ENCODE data around the gene COL9A3. TPM values are rescaled to one million over a fixed set of nuclear protein-coding genes. Genes with fewer than 3 reads are reported as not detected.

The COL9A3 gene
- total RNA-seq, 4 donors from 2014 or later, result 6.0 to 223 (median 8.0) TPM

GRCh38 chr20:62794007-62794724 lies 22.7 kb upstream of the COL9A3 start:
- Histone ChIP-seq H3K9me3 (no peaks in the 10 kb centered on the region), H3K27me3 (no peaks in the 10 kb centered on the region), H3K4me1 (peaks cover 21 to 46% (median 40%) of the 10 kb centered on the region in 4 donors), H3K27ac (peak overlapping the region; percentile 94 to 97 (median 96)), H3K36me3 (peaks cover 0 to 3% (median 1%) of the 10 kb centered on the region in 4 donors), H3K4me3 (peak overlapping the region; percentile 64 to 87 (median 74))
- intact Hi-C loops (cut with DNase I; ENCODE audit: low total_unique reads), result loop anchor here (5.0 kb wide), 1 partner anchor 92 kb away; no protein-coding TSS in a partner anchor
- DNase-seq, result peak; percentile 97
- 1% methylated on average over 23 of the region's 69 CpGs; no CpG with 5 or more reads in 1 of the 2 donors for WGBS, 2 donors (ENCODE audit: low coverage in 1 of 2)
- in situ Hi-C loops (cut with MboI; ENCODE audit: low pct_ligation_motif_present in 1 of 4, low pct_unique_long_range_greater_than_20kb in 1 of 4, low sequenced_read_pairs in 3 of 4), result loop anchor here in 2 of 4 donors (25.0 kb wide), 2 partner anchors 107 to 132 kb away; no protein-coding TSS in a partner anchor
- TF ChIP-seq, protein P1, sequence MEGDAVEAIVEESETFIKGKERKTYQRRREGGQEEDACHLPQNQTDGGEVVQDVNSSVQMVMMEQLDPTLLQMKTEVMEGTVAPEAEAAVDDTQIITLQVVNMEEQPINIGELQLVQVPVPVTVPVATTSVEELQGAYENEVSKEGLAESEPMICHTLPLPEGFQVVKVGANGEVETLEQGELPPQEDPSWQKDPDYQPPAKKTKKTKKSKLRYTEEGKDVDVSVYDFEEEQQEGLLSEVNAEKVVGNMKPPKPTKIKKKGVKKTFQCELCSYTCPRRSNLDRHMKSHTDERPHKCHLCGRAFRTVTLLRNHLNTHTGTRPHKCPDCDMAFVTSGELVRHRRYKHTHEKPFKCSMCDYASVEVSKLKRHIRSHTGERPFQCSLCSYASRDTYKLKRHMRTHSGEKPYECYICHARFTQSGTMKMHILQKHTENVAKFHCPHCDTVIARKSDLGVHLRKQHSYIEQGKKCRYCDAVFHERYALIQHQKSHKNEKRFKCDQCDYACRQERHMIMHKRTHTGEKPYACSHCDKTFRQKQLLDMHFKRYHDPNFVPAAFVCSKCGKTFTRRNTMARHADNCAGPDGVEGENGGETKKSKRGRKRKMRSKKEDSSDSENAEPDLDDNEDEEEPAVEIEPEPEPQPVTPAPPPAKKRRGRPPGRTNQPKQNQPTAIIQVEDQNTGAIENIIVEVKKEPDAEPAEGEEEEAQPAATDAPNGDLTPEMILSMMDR (IDR thresholded peaks at IDR 0.05), result peak in 1 of 5 experiments; percentile 6
- TF ChIP-seq POLR2AphosphoS5 (IDR thresholded peaks at IDR 0.05) (peak; percentile 82 to 93 (median 83)), POLR2A (IDR thresholded peaks at IDR 0.05) (peak; percentile 81), EP300 (IDR thresholded peaks at IDR 0.05; ENCODE audit: low read depth) (no peak)

- TF ChIP-seq EP300 (IDR thresholded peaks at IDR 0.05; ENCODE audit: low read depth) (no peak), POLR2A (IDR thresholded peaks at IDR 0.05) (peak; percentile 22), POLR2AphosphoS5 (IDR thresholded peaks at IDR 0.05) (peak in 2 of 3 donors; percentile 12 to 32)
- TF ChIP-seq, protein P1 (IDR thresholded peaks at IDR 0.05), result peak in 1 of 5 experiments; percentile 15
- peak overlapping the region; percentile 94 to 97 (median 96) for H3K27ac ChIP-seq
- H3K4me3 ChIP-seq, result peak overlapping the region; percentile 64 to 87 (median 74)
- H3K9me3 ChIP-seq, result no peaks in the 10 kb centered on the region
- peaks cover 0 to 12% (median 5%) of the 10 kb centered on the region in 4 donors for H3K36me3 ChIP-seq
- 1% methylated on average over 60 of the region's 68 CpGs; no CpG with 5 or more reads in 1 of the 2 donors for WGBS, 2 donors (ENCODE audit: low coverage in 1 of 2)
- peak; percentile 65 for DNase-seq
- intact Hi-C loops (cut with DNase I; ENCODE audit: low total_unique reads) (no loop called here), in situ Hi-C loops (cut with MboI; ENCODE audit: low pct_ligation_motif_present in 1 of 4, low pct_unique_long_range_greater_than_20kb in 1 of 4, low sequenced_read_pairs in 3 of 4) (loop anchor here in 2 of 4 donors (25.0 kb wide), 2 partner anchors 108 to 133 kb away; no protein-coding TSS in a partner anchor)
- no peaks in the 10 kb centered on the region for H3K27me3 ChIP-seq
- H3K4me1 ChIP-seq, result peaks cover 21 to 46% (median 40%) of the 10 kb centered on the region in 4 donors
Observed at GRCh38 chr20:62795023-62795761, 21.7 kb upstream of the COL9A3 start.

DNA sequence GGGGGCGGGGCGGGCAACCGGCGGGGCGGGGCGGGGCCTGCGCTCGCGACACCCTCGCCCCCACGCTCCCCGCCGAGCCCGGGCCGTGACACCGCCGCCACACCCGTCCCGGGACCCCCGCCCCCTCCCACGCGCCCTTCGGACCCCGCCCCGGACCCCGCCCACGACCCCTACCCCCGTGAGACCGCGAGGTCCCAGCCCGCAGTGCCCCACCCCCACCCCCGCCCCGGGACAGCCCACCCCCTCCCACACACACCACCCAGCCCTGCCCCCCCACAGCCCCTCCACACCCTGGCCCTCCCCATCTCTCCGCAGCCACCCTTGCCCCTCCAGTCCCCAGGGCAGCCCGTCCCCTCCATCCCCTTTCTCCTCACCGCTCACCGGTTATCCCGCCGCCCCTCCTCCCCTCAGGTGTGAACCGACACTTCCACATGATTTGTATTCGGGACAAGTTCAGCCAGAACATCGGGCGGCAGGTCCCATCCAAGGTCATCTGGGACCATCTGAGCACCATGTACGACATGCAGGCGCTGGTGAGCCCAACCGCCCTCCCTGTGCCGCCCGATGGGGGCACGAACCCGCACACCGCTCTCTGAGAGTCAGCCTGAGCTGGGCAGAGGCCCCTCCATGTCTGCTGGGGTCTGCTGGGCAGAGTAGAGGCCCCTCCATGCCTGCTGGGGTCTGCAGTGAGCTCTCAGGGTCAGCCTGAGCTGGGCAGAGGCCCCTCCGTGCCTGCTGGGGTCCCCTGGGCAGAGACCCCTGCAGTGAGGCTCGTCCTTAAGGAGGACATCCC lies 20.0 kb upstream of the COL9A3 start:
- no peak for TF ChIP-seq EP300 (IDR thresholded peaks at IDR 0.05; ENCODE audit: low read depth)
- TF ChIP-seq, protein P1 (IDR thresholded peaks at IDR 0.05), result no peak
- TF ChIP-seq POLR2A (IDR thresholded peaks at IDR 0.05), result no peak
- intact Hi-C loops (cut with DNase I; ENCODE audit: low total_unique reads), result no loop called here
- H3K27me3 ChIP-seq, result no peaks in the 10 kb centered on the region
- DNase-seq, result no peak
- 46% methylated on average over 10 of the region's 53 CpGs; no CpG with 5 or more reads in 1 of the 2 donors for WGBS, 2 donors (ENCODE audit: low coverage in 1 of 2)
- peak overlapping the region; percentile 94 to 97 (median 96) for H3K27ac ChIP-seq
- peak overlapping the region; percentile 64 to 89 (median 84) for H3K4me3 ChIP-seq
- in situ Hi-C loops (cut with MboI; ENCODE audit: low pct_ligation_motif_present in 1 of 4, low pct_unique_long_range_greater_than_20kb in 1 of 4, low sequenced_read_pairs in 3 of 4), result loop anchor here in 2 of 4 donors (25.0 kb wide), 2 partner anchors 110 to 135 kb away; no protein-coding TSS in a partner anchor
- peaks cover 21 to 42% (median 36%) of the 10 kb centered on the region in 4 donors for H3K4me1 ChIP-seq
- no peaks in the 10 kb centered on the region for H3K9me3 ChIP-seq
- H3K36me3 ChIP-seq, result peaks cover 0 to 17% (median 5%) of the 10 kb centered on the region in 4 donors

Data from transverse colon (tissue), 4 donors.